NCI-H2081 (cell line): Measurements from ENCODE around the gene ADAM17.

Experiments used
- DNase-seq, 2 experiments: peaks; one replicate each; lab custom pipeline; 2025; lab: John Stamatoyannopoulos, UW

Gene ADAM17

DNA sequence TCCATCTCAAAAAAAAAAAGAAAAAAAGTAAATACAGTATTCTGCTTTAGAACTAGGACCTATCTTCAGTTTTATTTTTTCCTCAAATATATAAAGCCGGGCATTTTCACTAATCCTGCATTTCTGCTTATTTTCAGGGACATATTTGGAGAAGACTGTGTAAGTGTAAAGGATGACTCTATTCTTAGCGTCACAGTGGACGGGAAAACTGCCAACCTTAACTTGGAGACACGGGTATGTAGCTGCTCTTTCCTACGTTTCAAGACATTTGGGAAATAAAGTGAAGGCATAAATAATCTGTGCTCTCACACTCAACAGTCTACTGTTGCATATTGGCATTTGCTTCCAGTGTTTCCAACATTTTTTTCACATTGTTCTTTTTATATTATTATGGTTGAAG lies 84.4 kb downstream of the ADAM17 start:
- DNase-seq = no peak

DNA sequence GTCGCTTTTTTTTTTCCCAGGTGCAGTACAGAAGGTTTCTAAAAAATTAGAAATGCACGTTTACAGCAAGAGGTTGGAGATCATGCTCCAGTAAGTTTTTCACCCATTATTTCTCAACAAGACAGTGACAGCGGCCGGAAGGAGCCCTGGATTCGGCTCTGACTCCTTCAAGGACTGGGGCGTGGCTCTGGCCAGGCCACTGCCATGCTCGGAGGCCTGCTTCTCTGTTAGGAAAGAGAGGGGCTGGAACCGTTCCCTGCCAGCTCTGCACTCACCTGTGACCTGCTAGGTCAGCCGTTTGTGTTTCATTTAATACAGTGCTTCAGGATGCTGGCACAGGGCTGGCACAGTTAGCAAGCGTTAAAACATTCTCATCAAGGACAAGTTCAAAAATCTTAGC lies 87.9 kb downstream of the ADAM17 start:
- DNase-seq = no peak

DNA sequence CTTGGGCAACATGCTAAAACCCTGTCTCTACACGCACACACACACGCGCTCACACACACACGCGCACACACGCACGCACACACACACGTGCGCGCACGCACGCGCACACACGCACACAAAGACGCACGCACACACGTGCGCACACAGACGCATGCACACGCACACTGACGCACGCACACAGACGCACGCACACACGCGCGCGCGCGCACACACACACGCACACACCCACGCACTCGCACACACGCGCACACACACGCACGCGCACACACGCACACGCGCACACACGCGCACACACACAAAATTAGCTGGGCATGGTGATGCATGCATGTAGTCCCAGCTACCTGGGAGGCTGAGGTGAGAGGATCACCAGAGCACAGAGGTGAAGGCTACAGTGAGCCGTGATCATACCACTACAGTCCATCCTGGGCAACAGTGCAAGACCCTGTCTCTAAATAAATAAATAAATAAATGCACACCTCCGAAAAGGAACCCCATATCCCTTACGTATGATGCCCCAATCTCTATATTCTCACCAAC lies 89.4 kb downstream of the ADAM17 start:
- no peak for DNase-seq

DNA sequence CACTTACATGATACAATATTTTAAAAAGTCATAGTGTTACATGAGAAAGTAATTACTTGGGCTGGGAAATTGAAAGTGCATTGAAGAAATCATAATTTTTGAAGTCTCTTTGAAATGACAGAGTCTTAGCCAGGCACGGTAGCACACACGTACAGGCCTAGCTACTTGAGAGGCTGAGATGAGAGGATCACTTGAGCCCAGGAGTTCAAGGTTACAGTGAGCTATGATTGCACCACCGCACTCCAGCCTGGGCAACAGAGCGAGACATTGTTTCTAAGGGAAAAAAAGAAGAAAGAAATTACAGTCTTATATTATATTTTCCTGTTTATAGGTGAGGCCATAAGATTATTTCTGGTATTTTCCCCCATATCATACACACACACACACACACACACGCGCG lies 90.5 kb downstream of the ADAM17 start:
- no peak for DNase-seq

DNA sequence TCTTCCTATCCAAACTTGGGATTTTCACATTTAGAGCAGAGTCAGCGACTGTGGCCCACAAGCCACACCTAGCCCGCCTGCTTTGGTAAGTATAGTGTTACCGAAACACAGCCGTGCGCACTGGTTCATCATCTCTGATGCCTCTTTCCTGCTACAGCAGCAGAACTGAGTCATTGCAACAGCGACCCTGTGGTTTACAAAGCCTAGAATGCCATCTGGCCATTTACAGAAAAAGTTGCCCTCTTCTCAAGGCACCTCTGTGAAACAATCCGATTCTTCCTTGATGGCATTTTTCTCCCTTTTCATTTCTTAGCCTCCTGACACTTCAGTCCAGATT lies 92.0 kb downstream of the ADAM17 start:
- DNase-seq = no peak

DNA sequence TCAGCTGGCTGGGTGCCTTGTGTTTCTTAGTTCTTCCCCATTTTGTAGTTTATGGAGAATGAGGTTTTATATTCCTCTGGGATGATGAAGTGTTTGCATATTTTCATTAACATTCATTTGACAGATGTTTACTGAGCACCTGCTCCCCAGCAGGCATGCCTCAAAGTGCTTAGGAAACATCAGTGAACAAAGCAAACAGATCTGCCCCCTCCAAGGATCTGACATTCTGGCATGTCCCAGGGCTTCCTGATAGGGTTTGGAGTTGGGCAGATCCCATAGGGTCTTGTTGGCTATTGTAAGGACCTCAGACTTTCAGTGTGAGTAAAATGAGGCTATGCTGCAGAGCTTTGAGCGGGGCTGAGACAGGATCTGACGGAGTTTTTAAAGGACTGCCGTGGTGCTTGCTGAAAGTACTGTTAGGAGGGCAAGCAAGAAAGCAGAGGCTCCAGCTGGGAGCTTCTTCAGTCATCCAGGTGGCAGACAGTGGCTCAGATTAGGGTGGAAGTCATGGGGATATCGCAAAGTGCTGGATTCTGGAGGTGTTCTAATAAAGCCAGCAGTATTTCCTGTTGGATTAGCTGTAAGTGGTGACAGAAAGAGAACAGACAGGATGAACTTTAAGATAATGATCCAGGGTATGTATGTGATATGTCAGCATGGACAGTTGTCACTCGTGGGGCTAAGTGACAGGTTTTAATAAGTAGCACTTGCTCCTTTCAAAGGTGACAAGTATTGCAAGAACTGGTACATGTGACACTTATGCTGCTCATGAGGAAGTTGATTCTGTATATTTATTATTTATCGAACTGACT lies 92.5 kb downstream of the ADAM17 start:
- peak; percentile 29 to 72 for DNase-seq

DNA sequence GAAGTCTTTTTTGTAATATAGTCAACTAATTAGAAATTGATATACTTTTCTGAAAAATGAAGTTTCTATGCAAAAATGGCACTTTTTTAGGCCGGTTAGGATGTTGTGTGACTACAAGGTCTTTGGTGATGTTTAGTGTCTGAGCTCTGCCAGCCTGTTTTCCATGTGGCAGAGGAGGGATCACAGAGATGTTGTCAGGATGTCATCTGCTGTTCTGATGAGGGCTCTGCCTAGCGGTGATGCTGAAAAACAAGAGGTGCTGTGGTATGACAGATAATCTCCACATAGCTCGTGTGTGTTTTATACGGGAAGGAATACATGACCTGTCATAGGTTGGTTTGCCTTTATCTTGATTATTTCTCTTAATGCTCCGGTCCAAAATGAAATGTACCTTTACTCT lies 93.3 kb downstream of the ADAM17 start:
- DNase-seq = no peak

DNA sequence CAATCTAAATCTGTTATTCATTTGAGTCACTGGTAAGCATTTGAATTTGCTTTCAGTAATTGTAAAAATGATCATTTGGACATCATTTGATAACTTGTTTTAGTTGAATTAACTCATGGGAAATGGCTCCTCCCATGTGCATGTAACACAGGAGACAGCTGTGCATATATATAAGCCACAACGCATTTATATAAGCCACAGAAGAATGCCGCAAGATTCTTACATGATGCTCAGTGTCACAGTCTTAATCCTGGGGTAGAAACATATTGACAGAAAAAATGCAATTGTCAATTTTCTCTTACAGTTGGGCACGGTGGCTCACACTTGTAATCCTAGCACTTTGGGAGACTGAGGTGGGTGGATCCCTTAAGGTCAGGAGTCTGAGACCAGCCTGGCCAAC lies 94.6 kb downstream of the ADAM17 start:
- DNase-seq = no peak

DNA sequence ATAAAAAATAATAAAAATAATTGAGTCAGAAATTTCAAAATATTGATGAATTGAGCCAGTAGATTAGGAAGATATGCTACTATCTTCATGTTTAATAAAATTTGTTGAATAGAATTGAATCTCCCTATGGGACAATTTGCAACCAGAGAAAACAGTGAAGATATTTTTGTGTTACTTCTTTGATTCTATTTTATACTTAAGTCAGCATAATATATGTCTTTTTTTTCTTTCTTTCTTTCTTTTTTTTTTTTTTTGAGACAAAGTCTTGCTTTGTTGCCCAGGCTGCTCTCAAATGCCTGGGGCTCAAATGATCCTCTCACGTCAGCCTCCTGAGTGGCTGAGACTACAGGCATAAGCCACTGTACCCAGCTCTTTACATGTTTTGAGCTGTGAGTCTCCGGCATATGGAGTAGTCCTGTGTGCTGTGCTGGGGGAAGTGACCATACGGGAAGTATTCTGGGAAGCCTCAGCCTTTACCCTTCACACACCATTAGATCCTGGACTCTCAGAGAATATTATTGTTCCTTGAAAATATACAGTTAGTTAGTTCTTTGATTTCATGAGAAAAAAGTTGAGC lies 95.1 kb downstream of the ADAM17 start:
- DNase-seq = no peak

DNA sequence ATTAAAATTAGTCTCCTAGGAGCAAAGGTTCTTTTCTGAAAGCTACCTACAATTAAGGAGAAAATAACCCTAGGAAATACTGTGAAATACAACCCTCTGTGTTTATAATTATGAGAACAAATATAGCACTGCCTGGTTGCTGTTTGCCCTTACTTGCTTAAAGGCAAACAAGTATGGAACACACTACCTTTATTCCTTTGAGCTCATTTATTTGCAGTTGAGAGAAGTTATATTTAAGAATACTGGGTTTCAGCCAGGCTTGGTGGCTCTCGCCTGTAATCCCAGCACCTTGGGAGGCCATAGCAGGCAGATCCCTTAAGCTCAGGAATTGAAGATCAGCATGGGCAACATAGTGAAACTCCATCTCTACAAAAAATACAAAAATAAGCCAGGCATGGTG lies 104.4 kb downstream of the ADAM17 start:
- peak in 1 of 2 experiments; percentile 64 for DNase-seq

DNA sequence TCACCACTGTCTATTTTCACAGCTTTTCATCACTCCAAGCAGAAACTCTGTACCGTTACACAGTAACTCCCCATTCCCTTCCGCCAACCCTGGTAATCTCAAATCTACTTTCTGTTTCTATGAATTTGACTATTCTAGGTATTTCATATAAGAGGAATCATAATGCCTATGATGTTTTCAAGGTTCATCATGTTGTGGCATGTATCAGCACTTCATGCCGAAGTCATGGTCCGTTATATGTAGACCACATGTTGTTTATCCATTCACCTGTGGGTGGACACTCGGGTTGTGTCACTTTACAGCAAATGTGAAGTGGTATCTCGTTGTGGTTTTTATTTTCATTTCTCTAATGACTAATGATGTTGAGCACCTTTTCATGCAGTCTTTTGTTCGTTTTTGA lies 110.5 kb downstream of the ADAM17 start:
- no peak for DNase-seq

DNA sequence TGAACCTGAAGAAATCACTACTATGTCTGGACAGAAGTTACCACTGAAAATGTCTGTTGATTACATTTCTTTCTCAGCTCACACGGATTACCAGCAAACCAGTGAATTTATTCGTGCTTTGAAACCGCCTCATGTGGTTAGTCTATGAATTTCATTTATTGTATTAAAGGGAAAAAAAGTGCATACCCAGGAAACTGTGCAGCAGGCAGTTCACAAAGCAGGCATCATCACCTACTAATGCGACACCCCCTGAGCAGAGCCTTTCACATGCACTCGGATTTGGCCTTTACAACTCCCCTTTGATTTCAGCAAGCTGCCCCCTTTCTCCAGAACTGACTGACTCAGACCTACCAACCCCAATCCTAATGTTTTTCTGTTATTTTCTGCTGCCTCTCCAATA lies 112.1 kb downstream of the ADAM17 start:
- no peak for DNase-seq

DNA sequence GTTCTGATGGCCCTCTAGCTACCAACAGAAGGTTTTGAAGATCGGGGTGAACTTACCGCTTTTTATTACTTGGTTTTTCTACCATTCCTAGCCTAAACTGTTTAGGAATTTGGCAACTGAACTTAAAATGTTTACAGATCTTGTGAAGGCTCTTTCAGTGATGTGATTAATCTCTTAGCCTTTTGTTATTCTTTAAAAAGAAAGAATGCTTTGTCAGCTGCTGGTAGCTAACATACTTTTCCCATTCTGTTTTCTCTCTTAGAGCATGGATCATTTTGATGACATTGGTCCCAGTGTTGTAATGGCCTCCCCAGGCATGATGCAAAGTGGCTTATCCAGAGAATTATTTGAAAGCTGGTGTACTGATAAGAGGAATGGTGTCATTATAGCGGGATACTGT lies 114.1 kb downstream of the ADAM17 start:
- no peak for DNase-seq

DNA sequence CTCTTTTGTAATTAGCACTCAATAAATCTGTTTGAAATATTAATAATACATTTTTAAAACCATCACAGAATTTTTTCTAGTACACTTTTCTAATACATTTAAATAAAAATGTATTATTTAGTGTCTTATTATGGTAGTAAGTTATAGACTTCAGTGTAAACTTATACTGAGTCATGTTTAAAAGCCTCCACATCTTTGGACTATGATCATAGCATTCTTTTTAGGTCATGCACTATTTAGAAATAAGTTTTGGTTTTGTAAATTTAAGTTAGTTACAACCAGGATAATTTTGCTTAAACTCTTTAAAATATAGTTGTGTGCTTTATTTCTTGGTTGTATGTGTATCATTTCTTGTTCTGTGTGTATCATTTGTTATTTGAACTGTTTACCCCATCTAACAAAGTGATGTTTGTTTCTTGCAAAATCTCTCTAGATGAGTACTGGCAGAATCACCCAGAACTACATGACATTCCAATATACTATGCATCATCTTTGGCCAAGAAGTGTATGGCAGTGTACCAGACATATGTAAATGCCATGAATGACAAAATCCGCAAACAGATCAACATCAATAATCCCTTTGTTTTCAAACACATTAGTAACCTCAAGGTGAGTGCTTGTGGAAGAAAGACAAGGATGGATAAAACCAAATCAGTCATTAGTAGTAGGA lies 115.4 kb downstream of the ADAM17 start:
- no peak for DNase-seq

DNA sequence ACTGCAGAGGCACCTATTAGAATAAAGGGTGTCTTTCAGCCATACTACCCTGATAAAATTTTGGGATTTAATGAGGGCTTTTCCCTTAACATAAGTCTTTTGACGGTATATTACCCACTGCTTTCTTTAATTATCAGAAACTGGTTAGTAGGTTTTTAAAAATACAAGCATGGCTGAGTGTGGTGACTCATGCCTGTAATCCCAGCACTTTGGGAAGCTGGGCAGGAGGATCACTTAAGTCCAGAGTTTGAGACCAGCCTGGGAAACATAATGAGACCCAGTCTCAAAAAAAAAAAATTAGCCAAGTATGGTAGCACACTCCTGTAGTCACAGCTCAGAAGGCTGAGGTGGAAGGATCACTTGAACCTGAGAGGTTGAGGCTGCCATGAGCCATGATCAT lies 116.1 kb downstream of the ADAM17 start:
- DNase-seq = no peak
